ENCODE data around the gene SYTL3. TPM values are rescaled to one million over a fixed set of nuclear protein-coding genes. Genes with fewer than 3 reads are reported as not detected.
"Not testable (repeated sequence)": the region's sequence is repeated elsewhere in the genome, so short reads cannot be mapped to it uniquely, and the experiment has no call there.

Gene SYTL3
- total RNA-seq, 2 donors from 2014 or later: 0.58 to 0.79 TPM

GRCh38 chr6:158610319-158610968, 39.4 kb upstream of the SYTL3 start:
- no peak overlapping the region for H3K4me3 Mint-ChIP-seq
- DNase-seq: peak; percentile 49

DNA sequence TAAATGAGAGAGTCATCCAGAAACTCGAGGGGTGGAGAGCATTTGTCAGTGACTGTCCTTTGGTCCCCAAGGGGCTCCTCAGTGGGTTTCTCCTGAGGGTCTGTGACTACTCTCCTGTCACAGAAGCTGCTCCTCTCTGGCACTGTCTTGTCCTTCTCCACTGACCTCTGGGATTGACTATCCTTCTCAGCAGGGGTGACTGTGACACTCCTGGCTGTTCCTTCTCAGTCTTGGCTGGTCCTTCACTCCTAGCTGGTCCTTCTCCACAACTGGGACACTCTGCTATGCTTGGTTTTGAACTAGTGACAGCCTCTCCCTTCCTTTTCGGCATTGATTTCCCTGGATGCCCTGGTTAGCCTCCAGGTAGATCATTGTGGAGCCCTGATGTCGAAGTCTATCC, 38.8 kb upstream of the SYTL3 start:
- Histone ChIP-seq H3K36me3 (ENCODE audit: control insufficient read depth, insufficient read depth, low read length) (peaks cover 71% of the 10 kb centered on the region), H3K27me3 (ENCODE audit: control insufficient read depth, insufficient read depth, low read length, poor library complexity, severe bottlenecking) (no peaks in the 10 kb centered on the region), H3K27ac (ENCODE audit: low read depth, low read length) (peak overlapping the region; percentile 89), H3K4me3 (ENCODE audit: low read length) (peak overlapping the region; percentile 54), H3K9me3 (ENCODE audit: control insufficient read depth, low read length) (peaks cover 14% of the 10 kb centered on the region), H3K9ac (ENCODE audit: extremely low read depth, low read length, poor library complexity, severe bottlenecking) (peak overlapping the region; percentile 84), H3K4me1 (ENCODE audit: control insufficient read depth, insufficient read depth, low read length) (peaks cover 23% of the 10 kb centered on the region)
- no peak for TF ChIP-seq CTCF (conservative IDR thresholded peaks at IDR 0.05)
- Mint-ChIP-seq H3K27ac (peak overlapping the region; percentile 97), H3K9me3 (peaks cover 15% of the 10 kb centered on the region), H3K27me3 (ENCODE audit: insufficient read depth) (no peaks in the 10 kb centered on the region), H3K4me1 (peaks cover 23% of the 10 kb centered on the region), H3K4me3 (peak overlapping the region; percentile 14), H3K36me3 (ENCODE audit: low read depth) (peaks cover 61% of the 10 kb centered on the region)
- WGBS, 2 experiments (ENCODE audit: insufficient coverage in 1 of 2, insufficient read length in 1 of 2): 89 to 92% methylated on average over 2 to 3 of the region's 3 CpGs
- DNase-seq: peak; percentile 51

More at GRCh38 chr6:158610319-158610968, 39.4 kb upstream of the SYTL3 start:
- Mint-ChIP-seq H3K27me3 (ENCODE audit: insufficient read depth) (no peaks in the 10 kb centered on the region), H3K36me3 (ENCODE audit: low read depth) (peaks cover 60% of the 10 kb centered on the region), H3K4me1 (peaks cover 23% of the 10 kb centered on the region), H3K9me3 (peaks cover 12% of the 10 kb centered on the region), H3K27ac (peak overlapping the region; percentile 97)
- H3K4me1 ChIP-seq (ENCODE audit: control insufficient read depth, insufficient read depth, low read length): peaks cover 23% of the 10 kb centered on the region
- H3K36me3 ChIP-seq (ENCODE audit: control insufficient read depth, insufficient read depth, low read length): peaks cover 77% of the 10 kb centered on the region
- peak overlapping the region; percentile 84 for H3K9ac ChIP-seq (ENCODE audit: extremely low read depth, low read length, poor library complexity, severe bottlenecking)
- WGBS, 2 experiments (ENCODE audit: insufficient coverage in 1 of 2, insufficient read length in 1 of 2): 83 to 88% methylated on average over 6 to 9 of the region's 9 CpGs
- no peak for TF ChIP-seq CTCF (conservative IDR thresholded peaks at IDR 0.05)
- peak overlapping the region; percentile 54 for H3K4me3 ChIP-seq (ENCODE audit: low read length)
- peak overlapping the region; percentile 89 for H3K27ac ChIP-seq (ENCODE audit: low read depth, low read length)
- peaks cover 11% of the 10 kb centered on the region for H3K9me3 ChIP-seq (ENCODE audit: control insufficient read depth, low read length)
- no peaks in the 10 kb centered on the region for H3K27me3 ChIP-seq (ENCODE audit: control insufficient read depth, insufficient read depth, low read length, poor library complexity, severe bottlenecking)

DNA sequence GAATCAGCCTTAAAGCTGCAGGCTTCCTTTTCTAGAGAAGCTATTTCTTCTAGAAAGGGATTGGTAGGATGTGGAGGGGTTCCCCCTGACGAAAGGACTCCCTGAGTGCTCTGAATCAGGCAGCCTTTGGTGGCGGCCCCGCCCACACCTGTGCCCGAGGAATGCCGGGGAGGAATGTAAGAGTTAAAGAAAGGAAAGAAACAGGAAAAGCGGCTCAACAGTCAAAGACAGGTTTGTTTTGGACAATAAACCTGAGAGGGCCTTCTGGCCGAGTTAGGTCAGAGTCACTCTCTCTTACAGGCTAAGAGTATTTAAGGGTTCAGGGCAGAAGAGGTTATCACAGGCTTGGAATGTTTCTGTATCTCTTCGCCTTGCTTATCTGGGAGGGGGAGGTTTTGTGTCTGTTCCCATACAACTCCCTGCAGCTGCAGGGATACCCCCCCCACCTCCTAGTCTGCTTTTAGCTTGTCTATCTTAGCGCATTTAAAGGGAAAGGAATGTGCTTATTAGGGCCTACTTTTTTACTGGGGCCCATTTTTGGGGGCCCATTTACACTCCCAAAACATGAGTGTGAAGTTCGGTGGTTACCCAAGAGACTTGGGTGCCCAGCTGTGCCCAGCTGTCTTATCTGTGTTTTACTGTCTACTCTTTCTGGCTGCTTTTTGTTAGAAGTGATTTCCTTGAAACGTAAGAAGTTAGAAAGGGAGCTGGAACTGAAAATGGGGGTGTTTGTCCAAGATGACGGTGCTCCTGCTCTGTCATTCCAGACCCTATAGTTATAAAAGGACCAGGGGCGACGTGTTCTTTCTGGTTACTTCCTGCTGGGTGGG, 38.1 kb upstream of the SYTL3 start:
- Mint-ChIP-seq H3K4me1 (peaks cover 23% of the 10 kb centered on the region), H3K27me3 (ENCODE audit: insufficient read depth) (no peaks in the 10 kb centered on the region), H3K4me3 (peak overlapping the region; percentile 14), H3K27ac (peak overlapping the region; percentile 97), H3K36me3 (ENCODE audit: low read depth) (peaks cover 66% of the 10 kb centered on the region), H3K9me3 (peaks cover 15% of the 10 kb centered on the region)
- Histone ChIP-seq H3K4me1 (ENCODE audit: control insufficient read depth, insufficient read depth, low read length) (peaks cover 23% of the 10 kb centered on the region), H3K9me3 (ENCODE audit: control insufficient read depth, low read length) (peaks cover 14% of the 10 kb centered on the region), H3K27ac (ENCODE audit: low read depth, low read length) (peak overlapping the region; percentile 89), H3K36me3 (ENCODE audit: control insufficient read depth, insufficient read depth, low read length) (peaks cover 64% of the 10 kb centered on the region), H3K9ac (ENCODE audit: extremely low read depth, low read length, poor library complexity, severe bottlenecking) (peak overlapping the region; percentile 84), H3K27me3 (ENCODE audit: control insufficient read depth, insufficient read depth, low read length, poor library complexity, severe bottlenecking) (no peaks in the 10 kb centered on the region), H3K4me3 (ENCODE audit: low read length) (peak overlapping the region; percentile 54)
- TF ChIP-seq CTCF (conservative IDR thresholded peaks at IDR 0.05): no peak
- 40 to 42% methylated on average over 8 to 14 of the region's 14 CpGs for WGBS, 2 experiments (ENCODE audit: insufficient coverage in 1 of 2, insufficient read length in 1 of 2)
- peak; percentile 91 for DNase-seq

GRCh38 chr6:158614606-158615005, 35.2 kb upstream of the SYTL3 start:
- WGBS, 2 experiments (ENCODE audit: insufficient coverage in 1 of 2, insufficient read length in 1 of 2): 91 to 100% methylated on average over 1 to 3 of the region's 3 CpGs
- not testable (repeated sequence) for H3K9ac ChIP-seq (ENCODE audit: extremely low read depth, low read length, poor library complexity, severe bottlenecking); H3K27ac ChIP-seq (ENCODE audit: low read depth, low read length); H3K27me3 Mint-ChIP-seq (ENCODE audit: insufficient read depth); H3K27me3 ChIP-seq (ENCODE audit: control insufficient read depth, insufficient read depth, low read length, poor library complexity, severe bottlenecking); H3K4me3 Mint-ChIP-seq; H3K4me3 ChIP-seq (ENCODE audit: low read length); DNase-seq; H3K27ac Mint-ChIP-seq
- peaks cover 20% of the 10 kb centered on the region for H3K9me3 ChIP-seq (ENCODE audit: control insufficient read depth, low read length)
- H3K36me3 ChIP-seq (ENCODE audit: control insufficient read depth, insufficient read depth, low read length): peaks cover 42% of the 10 kb centered on the region
- peaks cover 23% of the 10 kb centered on the region for H3K4me1 Mint-ChIP-seq
- peaks cover 23% of the 10 kb centered on the region for H3K4me1 ChIP-seq (ENCODE audit: control insufficient read depth, insufficient read depth, low read length)
- H3K36me3 Mint-ChIP-seq (ENCODE audit: low read depth): peaks cover 74% of the 10 kb centered on the region
- peaks cover 20% of the 10 kb centered on the region for H3K9me3 Mint-ChIP-seq

- not testable (repeated sequence) for H3K4me1 Mint-ChIP-seq, H3K27ac Mint-ChIP-seq
- H3K36me3 Mint-ChIP-seq (ENCODE audit: low read depth): peaks cover 89% of the 10 kb centered on the region
Observed at GRCh38 chr6:158618289-158618688, 31.6 kb upstream of the SYTL3 start.

More at GRCh38 chr6:158618289-158618688, 31.6 kb upstream of the SYTL3 start:
- H3K27me3 Mint-ChIP-seq (ENCODE audit: insufficient read depth); H3K4me1 ChIP-seq (ENCODE audit: control insufficient read depth, insufficient read depth, low read length); H3K4me3 Mint-ChIP-seq; H3K4me3 ChIP-seq (ENCODE audit: low read length); DNase-seq; H3K27ac ChIP-seq (ENCODE audit: low read depth, low read length); H3K27me3 ChIP-seq (ENCODE audit: control insufficient read depth, insufficient read depth, low read length, poor library complexity, severe bottlenecking); H3K9ac ChIP-seq (ENCODE audit: extremely low read depth, low read length, poor library complexity, severe bottlenecking): not testable (repeated sequence)
- peaks cover 31% of the 10 kb centered on the region for H3K9me3 Mint-ChIP-seq
- peaks cover 59% of the 10 kb centered on the region for H3K36me3 ChIP-seq (ENCODE audit: control insufficient read depth, insufficient read depth, low read length)
- WGBS, 2 experiments (ENCODE audit: insufficient coverage in 1 of 2, insufficient read length in 1 of 2): 90 to 95% methylated on average over 2 to 3 of the region's 3 CpGs
- peaks cover 32% of the 10 kb centered on the region for H3K9me3 ChIP-seq (ENCODE audit: control insufficient read depth, low read length)

Measured in endodermal cell (in vitro differentiated cells).